Epithelial cell of proximal tubule (primary cell): ENCODE measurements around the gene F11R. TPM values are rescaled to one million over a fixed set of nuclear protein-coding genes. Genes with fewer than 3 reads are reported as not detected.
"Not testable (repeated sequence)": the region's sequence is repeated elsewhere in the genome, so short reads cannot be mapped to it uniquely, and the experiment has no call there.

ENCODE experiments used
- DNase-seq: peaks from one replicate; pipeline ENCODE4 v3.0.0-alpha.2; 2011; ENCODE audit warnings: low read depth
- H3K4me3 ChIP-seq: 2 replicates; pipeline ENCODE4 v1.5.1; 2011; ENCODE audit warnings: low read depth, mild to moderate bottlenecking, low read length
- total RNA-seq: library from RNA; depleted of rRNA; stranded (reverse); fragments of >200 nt; gene quantifications from 2 replicates; pipeline ENCODE4 v1.2.3, GENCODE V29; 2015
- TF ChIP-seq, protein P1 (sequence below): conservative IDR thresholded peaks from 2 replicates; pipeline ENCODE4 v1.5.1; 2012; ENCODE audit warnings: low read depth, mild to moderate bottlenecking, low read length

The F11R gene
- total RNA-seq, 1 donor from 2014 or later: 57.8 TPM

- peak overlapping the region; percentile 97 for H3K4me3 ChIP-seq
Measured at GRCh38 chr1:161039154-161039545, 18.2 kb upstream of the F11R start.

GRCh38 chr1:161038523-161039153, 17.7 kb upstream of the F11R start, which contains the start of gene TSTD1:
Gene TSTD1 (minus strand): TSS chr1:161038964. CDS start chr1:161038889, 75 bp downstream.
- TF ChIP-seq, protein P1, sequence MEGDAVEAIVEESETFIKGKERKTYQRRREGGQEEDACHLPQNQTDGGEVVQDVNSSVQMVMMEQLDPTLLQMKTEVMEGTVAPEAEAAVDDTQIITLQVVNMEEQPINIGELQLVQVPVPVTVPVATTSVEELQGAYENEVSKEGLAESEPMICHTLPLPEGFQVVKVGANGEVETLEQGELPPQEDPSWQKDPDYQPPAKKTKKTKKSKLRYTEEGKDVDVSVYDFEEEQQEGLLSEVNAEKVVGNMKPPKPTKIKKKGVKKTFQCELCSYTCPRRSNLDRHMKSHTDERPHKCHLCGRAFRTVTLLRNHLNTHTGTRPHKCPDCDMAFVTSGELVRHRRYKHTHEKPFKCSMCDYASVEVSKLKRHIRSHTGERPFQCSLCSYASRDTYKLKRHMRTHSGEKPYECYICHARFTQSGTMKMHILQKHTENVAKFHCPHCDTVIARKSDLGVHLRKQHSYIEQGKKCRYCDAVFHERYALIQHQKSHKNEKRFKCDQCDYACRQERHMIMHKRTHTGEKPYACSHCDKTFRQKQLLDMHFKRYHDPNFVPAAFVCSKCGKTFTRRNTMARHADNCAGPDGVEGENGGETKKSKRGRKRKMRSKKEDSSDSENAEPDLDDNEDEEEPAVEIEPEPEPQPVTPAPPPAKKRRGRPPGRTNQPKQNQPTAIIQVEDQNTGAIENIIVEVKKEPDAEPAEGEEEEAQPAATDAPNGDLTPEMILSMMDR: peak; percentile 12
- peak within 1 kb of the TSS; percentile 97 for H3K4me3 ChIP-seq
- DNase-seq: no peak

More at GRCh38 chr1:161039154-161039545, 18.2 kb upstream of the F11R start:
- TF ChIP-seq, protein P1: no peak
- DNase-seq: no peak

GRCh38 chr1:161037661-161038522, 16.9 kb upstream of the F11R start:
- peak overlapping the region; percentile 97 for H3K4me3 ChIP-seq

GRCh38 chr1:161033751-161034150, 12.8 kb upstream of the F11R start:
- no peak overlapping the region for H3K4me3 ChIP-seq
- TF ChIP-seq, protein P1: no peak
- DNase-seq: no peak

More at GRCh38 chr1:161037661-161038522, 16.9 kb upstream of the F11R start:
- DNase-seq: no peak
- TF ChIP-seq, protein P1: no peak

DNA sequence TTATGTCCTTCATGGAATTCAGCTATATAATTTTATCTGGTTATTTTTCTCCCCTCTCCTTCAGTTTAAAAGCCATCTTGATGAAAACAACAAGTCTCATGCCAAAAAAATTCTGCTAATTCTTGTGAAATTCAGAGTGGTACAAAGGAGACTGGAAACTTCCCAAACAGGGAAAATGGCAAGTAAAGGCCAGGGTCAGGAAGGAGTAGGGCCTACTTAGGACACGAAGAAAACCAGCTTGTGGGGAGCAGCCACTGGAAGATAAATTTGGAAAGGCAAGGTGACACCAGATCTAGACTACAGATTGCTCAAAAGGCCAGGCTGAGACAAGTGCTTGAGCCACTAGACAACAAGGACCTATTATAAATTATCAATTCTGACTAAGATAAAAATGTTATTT, 11.5 kb upstream of the F11R start:
- H3K4me3 ChIP-seq: no peak overlapping the region
- DNase-seq: no peak
- TF ChIP-seq, protein P1: no peak

GRCh38 chr1:161031874-161032273, 10.9 kb upstream of the F11R start:
- TF ChIP-seq, protein P1: no peak
- H3K4me3 ChIP-seq: no peak overlapping the region
- no peak for DNase-seq

- H3K4me3 ChIP-seq, DNase-seq: not testable (repeated sequence)
Measured at GRCh38 chr1:161029466-161029865, 8.5 kb upstream of the F11R start.

- not testable (repeated sequence) for DNase-seq, H3K4me3 ChIP-seq
Measured at GRCh38 chr1:161026954-161027353, 6.0 kb upstream of the F11R start.

GRCh38 chr1:161022432-161022831, 1.5 kb upstream of the F11R start:
- H3K4me3 ChIP-seq, DNase-seq: not testable (repeated sequence)
